Upper lobe of left lung (tissue), 6 donors: ENCODE results near the gene TPST1. TPM values are rescaled to one million over a fixed set of nuclear protein-coding genes. Genes with fewer than 3 reads are reported as not detected.
"Not testable (repeated sequence)": the region's sequence is repeated elsewhere in the genome, so short reads cannot be mapped to it uniquely, and the experiment has no call there.

ENCODE experiments used
- ATAC-seq, 2 donors: fragments of 200-7000 bp; cut with Tn5 transposase; one replicate each; pipeline ENCODE4 v1.9.1; 2022; ENCODE audit warnings: mild to moderate bottlenecking in 2 of 2, moderate library complexity in 2 of 2; ENCODE audit not compliant: low FRiP score in 2 of 2
- DNase-seq, 2 donors: peaks; one replicate each; pipeline ENCODE4 v3.0.0-alpha.2; 2019 to 2020
- H3K27ac ChIP-seq, 4 donors: fragments of 200-600 bp; sonication (generic); one replicate each; pipeline ENCODE4 v1.5.1; 2016 to 2019
- H3K27me3 ChIP-seq, 4 donors: fragments of 200-600 bp; sonication (generic); one replicate each; pipeline ENCODE4 v1.5.1; 2017 to 2019
- H3K36me3 ChIP-seq, 4 donors: fragments of 200-600 bp; sonication (generic); one replicate each; pipeline ENCODE4 v1.5.1; 2016 to 2019
- H3K4me1 ChIP-seq, 4 donors: fragments of 200-600 bp; sonication (generic); one replicate each; pipeline ENCODE4 v1.5.1; 2018 to 2019
- H3K4me3 ChIP-seq, 4 donors: fragments of 200-600 bp; sonication (generic); one replicate each; pipeline ENCODE4 v1.5.1; 2017 to 2019; ENCODE audit warnings: mild to moderate bottlenecking in 2 of 4, moderate library complexity in 1 of 4
- H3K9me3 ChIP-seq, 4 donors: fragments of 200-600 bp; sonication (generic); one replicate each; pipeline ENCODE4 v1.5.1; 2018 to 2019
- EP300 ChIP-seq, 4 donors: sonication (generic); formaldehyde crosslinking; IDR thresholded peaks; one replicate each; pipeline ENCODE4 v1.5.1; 2017; ENCODE audit warnings: antibody characterized with exemption in 4 of 4, control low read depth in 2 of 4
- POLR2A ChIP-seq, 4 donors: fragments of 450-650 bp; IDR thresholded peaks; one replicate each; pipeline ENCODE4 v1.5.1; 2016 to 2017; ENCODE audit warnings: antibody characterized with exemption in 4 of 4, mild to moderate bottlenecking in 2 of 4
- POLR2AphosphoS5 ChIP-seq, 2 donors: sonication (generic); formaldehyde crosslinking; IDR thresholded peaks; one replicate each; pipeline ENCODE4 v1.5.1; 2017; ENCODE audit warnings: antibody characterized with exemption in 2 of 2
- WGBS, 2 donors: methylation state at CpG; one replicate each; pipeline ENCODE4 v1.1.5; 2017 to 2018; 5-methylcytosine and 5-hydroxymethylcytosine counted together
- total RNA-seq, 6 donors: library from RNA; depleted of rRNA in 4 of 6; stranded (reverse); fragments of >200 nt in 4 of 6; gene quantifications; one replicate each; pipeline versions ENCODE4 v1.1.0 to v1.2.1, GENCODE V29; 2016 to 2021
- TF ChIP-seq, protein P1 (sequence below), 6 experiments: fragments of 450-650 bp in 4 of 6; fragments of 200-600 bp in 2 of 6; sonication (generic) in 2 of 6; IDR thresholded peaks; one replicate each; pipeline ENCODE4 v1.5.1; 2016 to 2019; ENCODE audit warnings: antibody characterized with exemption in 6 of 6
- donor health status: DM: no; HTN: no; CAD: no; lungs with moderate emphysema.
- donor health status: DM: no; HTN: yes; CAD: no; lungs with severe emphysema.

Gene TPST1
- total RNA-seq, 6 donors from 2014 or later = 17.1 to 69.1 (median 19.0) TPM

GRCh38 chr7:66173856-66174255 lies 31.3 kb upstream of the TPST1 start:
- no peaks in the 10 kb centered on the region for H3K36me3 ChIP-seq
- ATAC-seq = no peak
- DNase-seq = no peak
- H3K4me1 ChIP-seq = peaks cover 0 to 15% (median 7%) of the 10 kb centered on the region in 4 donors
- TF ChIP-seq POLR2AphosphoS5 (IDR thresholded peaks at IDR 0.05) (no peak), EP300 (IDR thresholded peaks at IDR 0.05) (no peak), POLR2A (IDR thresholded peaks at IDR 0.05) (no peak)
- TF ChIP-seq, protein P1, sequence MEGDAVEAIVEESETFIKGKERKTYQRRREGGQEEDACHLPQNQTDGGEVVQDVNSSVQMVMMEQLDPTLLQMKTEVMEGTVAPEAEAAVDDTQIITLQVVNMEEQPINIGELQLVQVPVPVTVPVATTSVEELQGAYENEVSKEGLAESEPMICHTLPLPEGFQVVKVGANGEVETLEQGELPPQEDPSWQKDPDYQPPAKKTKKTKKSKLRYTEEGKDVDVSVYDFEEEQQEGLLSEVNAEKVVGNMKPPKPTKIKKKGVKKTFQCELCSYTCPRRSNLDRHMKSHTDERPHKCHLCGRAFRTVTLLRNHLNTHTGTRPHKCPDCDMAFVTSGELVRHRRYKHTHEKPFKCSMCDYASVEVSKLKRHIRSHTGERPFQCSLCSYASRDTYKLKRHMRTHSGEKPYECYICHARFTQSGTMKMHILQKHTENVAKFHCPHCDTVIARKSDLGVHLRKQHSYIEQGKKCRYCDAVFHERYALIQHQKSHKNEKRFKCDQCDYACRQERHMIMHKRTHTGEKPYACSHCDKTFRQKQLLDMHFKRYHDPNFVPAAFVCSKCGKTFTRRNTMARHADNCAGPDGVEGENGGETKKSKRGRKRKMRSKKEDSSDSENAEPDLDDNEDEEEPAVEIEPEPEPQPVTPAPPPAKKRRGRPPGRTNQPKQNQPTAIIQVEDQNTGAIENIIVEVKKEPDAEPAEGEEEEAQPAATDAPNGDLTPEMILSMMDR (IDR thresholded peaks at IDR 0.05) = no peak
- no peaks in the 10 kb centered on the region for H3K27me3 ChIP-seq
- no peaks in the 10 kb centered on the region for H3K9me3 ChIP-seq
- 92 to 93% methylated on average over 5 of the region's 5 CpGs for WGBS, 2 donors
- no peak overlapping the region for H3K27ac ChIP-seq
- H3K4me3 ChIP-seq = no peak overlapping the region

- not testable (repeated sequence) for H3K9me3 ChIP-seq, H3K36me3 ChIP-seq, H3K4me3 ChIP-seq, H3K27ac ChIP-seq, H3K27me3 ChIP-seq, DNase-seq, ATAC-seq
- H3K4me1 ChIP-seq = peaks cover 0 to 10% (median 6%) of the 10 kb centered on the region in 4 donors
- 94 to 96% methylated on average over 8 of the region's 8 CpGs for WGBS, 2 donors
Measured at GRCh38 chr7:66175006-66175405, 30.1 kb upstream of the TPST1 start.

- Histone ChIP-seq H3K36me3 (no peaks in the 10 kb centered on the region), H3K4me3 (no peak overlapping the region), H3K27ac (no peak overlapping the region), H3K4me1 (no peaks in the 10 kb centered on the region), H3K9me3 (no peaks in the 10 kb centered on the region), H3K27me3 (no peaks in the 10 kb centered on the region)
- DNase-seq (no peak), ATAC-seq (peak in 1 of 2 donors; percentile 21)
- WGBS, 2 donors = 72 to 80% methylated on average over 2 of the region's 2 CpGs
- TF ChIP-seq POLR2AphosphoS5 (IDR thresholded peaks at IDR 0.05) (no peak), POLR2A (IDR thresholded peaks at IDR 0.05) (no peak), EP300 (IDR thresholded peaks at IDR 0.05) (no peak)
- TF ChIP-seq, protein P1 (IDR thresholded peaks at IDR 0.05) = no peak
Measured at GRCh38 chr7:66176914-66177313, 28.2 kb upstream of the TPST1 start.

- no peaks in the 10 kb centered on the region for H3K9me3 ChIP-seq
- TF ChIP-seq POLR2AphosphoS5 (IDR thresholded peaks at IDR 0.05) (no peak), POLR2A (IDR thresholded peaks at IDR 0.05) (no peak), EP300 (IDR thresholded peaks at IDR 0.05) (no peak)
- TF ChIP-seq, protein P1 (IDR thresholded peaks at IDR 0.05) = no peak
- 88 to 95% methylated on average over 2 of the region's 2 CpGs for WGBS, 2 donors
Measured at GRCh38 chr7:66178258-66178657, 26.9 kb upstream of the TPST1 start.

DNA sequence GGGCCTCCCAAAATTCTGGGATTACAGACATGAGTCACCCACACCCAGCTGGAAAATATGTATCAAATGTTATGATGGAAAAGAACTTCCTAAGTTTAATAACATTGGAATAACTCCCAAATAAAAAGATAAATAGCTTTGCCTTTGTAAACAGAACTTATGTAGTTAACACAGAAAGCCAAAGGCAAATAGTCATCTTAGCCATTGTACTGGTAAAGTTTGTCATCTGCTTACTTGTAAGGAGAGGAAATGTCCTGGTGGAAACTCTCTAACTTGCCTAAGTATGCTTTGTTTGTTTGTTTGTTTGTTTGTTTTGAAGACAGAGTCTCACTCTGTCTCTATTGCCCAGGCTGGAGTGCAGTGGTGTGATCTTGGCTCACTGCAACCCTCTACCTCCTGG lies 23.8 kb upstream of the TPST1 start:
- H3K27me3 ChIP-seq = no peaks in the 10 kb centered on the region
- H3K4me1 ChIP-seq = peaks cover 0 to 6% (median 0%) of the 10 kb centered on the region in 4 donors
- DNase-seq = no peak
- H3K9me3 ChIP-seq = no peaks in the 10 kb centered on the region
- H3K4me3 ChIP-seq = no peak overlapping the region
- ATAC-seq = no peak
- no peak overlapping the region for H3K27ac ChIP-seq
- no peaks in the 10 kb centered on the region for H3K36me3 ChIP-seq
- TF ChIP-seq EP300 (IDR thresholded peaks at IDR 0.05) (no peak), POLR2A (IDR thresholded peaks at IDR 0.05) (no peak), POLR2AphosphoS5 (IDR thresholded peaks at IDR 0.05) (no peak)
- TF ChIP-seq, protein P1 (IDR thresholded peaks at IDR 0.05) = no peak

More at GRCh38 chr7:66178258-66178657, 26.9 kb upstream of the TPST1 start:
- Histone ChIP-seq H3K4me1 (peaks cover 0 to under 1% (median 0%) of the 10 kb centered on the region in 4 donors), H3K27ac (no peak overlapping the region), H3K27me3 (no peaks in the 10 kb centered on the region), H3K4me3 (no peak overlapping the region), H3K36me3 (no peaks in the 10 kb centered on the region)
- DNase-seq = no peak
- ATAC-seq = no peak
